ENCODE measurements around the gene NPTX1.

DNA sequence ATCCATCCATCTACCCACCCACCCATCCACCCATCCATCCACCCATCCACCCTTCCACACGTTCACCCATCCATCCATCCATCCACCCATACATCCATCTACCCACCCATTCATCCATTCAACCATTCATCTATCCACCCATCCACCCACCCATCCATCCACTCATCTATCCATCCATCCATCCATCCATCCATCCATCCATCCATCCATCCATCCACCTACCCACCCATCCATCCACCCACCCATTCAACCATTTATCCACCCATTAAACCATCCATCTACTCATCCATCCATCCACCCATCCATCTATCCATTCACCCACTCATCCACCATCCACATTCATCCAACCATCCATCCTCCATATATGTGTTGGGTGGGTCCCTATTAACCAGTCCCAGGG lies 42.0 kb upstream of the NPTX1 start:
- TF ChIP-seq, protein P1, sequence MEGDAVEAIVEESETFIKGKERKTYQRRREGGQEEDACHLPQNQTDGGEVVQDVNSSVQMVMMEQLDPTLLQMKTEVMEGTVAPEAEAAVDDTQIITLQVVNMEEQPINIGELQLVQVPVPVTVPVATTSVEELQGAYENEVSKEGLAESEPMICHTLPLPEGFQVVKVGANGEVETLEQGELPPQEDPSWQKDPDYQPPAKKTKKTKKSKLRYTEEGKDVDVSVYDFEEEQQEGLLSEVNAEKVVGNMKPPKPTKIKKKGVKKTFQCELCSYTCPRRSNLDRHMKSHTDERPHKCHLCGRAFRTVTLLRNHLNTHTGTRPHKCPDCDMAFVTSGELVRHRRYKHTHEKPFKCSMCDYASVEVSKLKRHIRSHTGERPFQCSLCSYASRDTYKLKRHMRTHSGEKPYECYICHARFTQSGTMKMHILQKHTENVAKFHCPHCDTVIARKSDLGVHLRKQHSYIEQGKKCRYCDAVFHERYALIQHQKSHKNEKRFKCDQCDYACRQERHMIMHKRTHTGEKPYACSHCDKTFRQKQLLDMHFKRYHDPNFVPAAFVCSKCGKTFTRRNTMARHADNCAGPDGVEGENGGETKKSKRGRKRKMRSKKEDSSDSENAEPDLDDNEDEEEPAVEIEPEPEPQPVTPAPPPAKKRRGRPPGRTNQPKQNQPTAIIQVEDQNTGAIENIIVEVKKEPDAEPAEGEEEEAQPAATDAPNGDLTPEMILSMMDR (IDR thresholded peaks at IDR 0.05), result no peak
- TF ChIP-seq POLR2A (IDR thresholded peaks at IDR 0.05), result no peak

All from thyroid gland (tissue), 4 donors.